Mesendoderm (in vitro differentiated cells): Measurements from ENCODE around the gene PCNP.
"Not testable (repeated sequence)": the region's sequence is repeated elsewhere in the genome, so short reads cannot be mapped to it uniquely, and the experiment has no call there.

Experiments
- DNase-seq: peaks from one replicate; pipeline ENCODE4 v3.0.0; 2013
- H2AK5ac ChIP-seq: 2 replicates; pipeline ENCODE4 v1.6.1; 2013; ENCODE audit warnings: low read length, inconsistent platforms
- H2BK120ac ChIP-seq: 2 replicates; pipeline ENCODE4 v1.6.1; 2013; ENCODE audit warnings: low read depth, mild to moderate bottlenecking, low read length, moderate library complexity, mixed read lengths
- H2BK15ac ChIP-seq: replicated peaks from 2 replicates; pipeline ENCODE4 v1.6.1; 2013; ENCODE audit warnings: low read depth, mild to moderate bottlenecking, moderate library complexity
- H2BK5ac ChIP-seq: 2 replicates; pipeline ENCODE4 v1.6.1; 2013; ENCODE audit warnings: low read length, inconsistent platforms
- H3K18ac ChIP-seq: 2 replicates; pipeline ENCODE4 v1.6.1; 2013; ENCODE audit warnings: mild to moderate bottlenecking, low read length, mixed read lengths
- H3K23ac ChIP-seq: one replicate; pipeline ENCODE4 v1.6.1; 2013; ENCODE audit warnings: low read length
- H3K27ac ChIP-seq: 2 replicates; pipeline ENCODE4 v1.5.1; 2013; ENCODE audit warnings: low read depth, mild to moderate bottlenecking, inconsistent platforms, low read length, moderate library complexity
- H3K27me3 ChIP-seq: 2 replicates; pipeline ENCODE4 v1.6.1; 2013; ENCODE audit warnings: low read length, control low read depth, mild to moderate bottlenecking, inconsistent platforms; ENCODE audit not compliant: insufficient read depth, poor library complexity
- H3K36me3 ChIP-seq: 2 replicates; pipeline ENCODE4 v1.6.1; 2013; ENCODE audit warnings: low read length, inconsistent platforms; ENCODE audit not compliant: control insufficient read depth, insufficient read depth
- H3K4ac ChIP-seq: one replicate; pipeline ENCODE4 v1.6.1; 2013; ENCODE audit warnings: low read depth, mild to moderate bottlenecking, low read length, moderate library complexity
- H3K4me1 ChIP-seq: 2 replicates; pipeline ENCODE4 v1.6.1; 2013; ENCODE audit warnings: low read depth, low read length, inconsistent platforms; ENCODE audit not compliant: control insufficient read depth
- H3K4me2 ChIP-seq: 2 replicates; pipeline ENCODE4 v1.6.1; 2013; ENCODE audit warnings: low read length
- H3K4me3 ChIP-seq: 2 replicates; pipeline ENCODE4 v1.5.1; 2013; ENCODE audit warnings: mild to moderate bottlenecking, low read length
- H3K56ac ChIP-seq: one replicate; pipeline ENCODE4 v1.6.1; 2013; ENCODE audit warnings: low read length
- H3K79me1 ChIP-seq: 2 replicates; pipeline ENCODE4 v1.6.1; 2013; ENCODE audit warnings: low read length, inconsistent platforms
- H3K79me2 ChIP-seq: 2 replicates; pipeline ENCODE4 v1.6.1; 2013; ENCODE audit warnings: mild to moderate bottlenecking, low read length; ENCODE audit not compliant: control insufficient read depth, insufficient read depth
- H3K9ac ChIP-seq: 2 replicates; pipeline ENCODE4 v1.6.1; 2013; ENCODE audit warnings: low read length, inconsistent platforms
- H4K5ac ChIP-seq: one replicate; pipeline ENCODE4 v1.6.1; 2013; ENCODE audit warnings: low read length
- H4K8ac ChIP-seq: one replicate; pipeline ENCODE4 v1.6.1; 2013; ENCODE audit warnings: low read depth, mild to moderate bottlenecking, control low read depth, low read length, moderate library complexity
- WGBS: extraction: QIAGEN DNeasy Blood & Tissue Kit; methylation state at CpG from one replicate; pipeline ENCODE4 v1.1.7; 2013; ENCODE audit warnings: low lambda C conversion rate, missing lambda C conversion rate; ENCODE audit not compliant: insufficient coverage; ENCODE audit errors: extremely low coverage; 5-methylcytosine and 5-hydroxymethylcytosine counted together

PCNP gene

DNA sequence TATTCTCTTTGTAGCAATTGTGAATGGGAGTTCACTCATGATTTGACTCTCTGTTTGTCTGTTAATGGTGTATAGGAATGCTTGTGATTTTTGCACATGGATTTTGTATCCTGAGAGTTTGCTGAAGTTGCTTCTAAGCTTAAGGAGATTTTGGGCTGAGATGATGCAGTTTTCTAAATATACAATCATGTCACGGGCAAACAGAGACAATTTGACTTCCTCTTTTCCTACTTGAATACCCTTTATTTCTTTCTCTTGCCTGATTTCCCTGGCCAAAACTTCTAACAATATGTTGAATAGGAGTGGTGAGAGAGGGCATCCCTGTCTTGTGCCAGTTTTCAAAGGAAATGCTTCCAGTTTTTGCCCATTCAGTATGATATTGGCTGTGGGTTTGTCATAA lies 37.0 kb upstream of the PCNP start:
- not testable (repeated sequence) for H3K4me3 ChIP-seq, H2AK5ac ChIP-seq, H2BK120ac ChIP-seq, H4K5ac ChIP-seq, H3K18ac ChIP-seq, H3K56ac ChIP-seq, H2BK15ac ChIP-seq, H3K79me1 ChIP-seq, H4K8ac ChIP-seq, H3K23ac ChIP-seq, H3K4me1 ChIP-seq, DNase-seq, H3K9ac ChIP-seq, H3K27me3 ChIP-seq, H3K4me2 ChIP-seq, H2BK5ac ChIP-seq, H3K79me2 ChIP-seq, H3K4ac ChIP-seq, H3K36me3 ChIP-seq, H3K27ac ChIP-seq
- WGBS: no CpG with 5 or more reads among the region's 1 CpG

GRCh38 chr3:101542957-101543356 lies 31.0 kb upstream of the PCNP start:
- H2BK120ac ChIP-seq: no peak overlapping the region
- no peak overlapping the region for H3K4me3 ChIP-seq
- no peak overlapping the region for H3K27ac ChIP-seq
- no peak overlapping the region for H3K23ac ChIP-seq
- H2BK15ac ChIP-seq: no peak overlapping the region
- no peaks in the 10 kb centered on the region for H3K79me1 ChIP-seq
- no peak overlapping the region for H3K56ac ChIP-seq
- H4K8ac ChIP-seq: no peak overlapping the region
- no peaks in the 10 kb centered on the region for H3K27me3 ChIP-seq
- no peak overlapping the region for H3K4me2 ChIP-seq
- no peak overlapping the region for H3K9ac ChIP-seq
- H3K79me2 ChIP-seq: no peaks in the 10 kb centered on the region
- no peak overlapping the region for H3K18ac ChIP-seq
- H2AK5ac ChIP-seq: no peak overlapping the region
- H3K36me3 ChIP-seq: no peaks in the 10 kb centered on the region
- H3K4me1 ChIP-seq: no peaks in the 10 kb centered on the region
- H3K4ac ChIP-seq: no peak overlapping the region
- no peak overlapping the region for H2BK5ac ChIP-seq
- DNase-seq: no peak
- no peak overlapping the region for H4K5ac ChIP-seq

DNA sequence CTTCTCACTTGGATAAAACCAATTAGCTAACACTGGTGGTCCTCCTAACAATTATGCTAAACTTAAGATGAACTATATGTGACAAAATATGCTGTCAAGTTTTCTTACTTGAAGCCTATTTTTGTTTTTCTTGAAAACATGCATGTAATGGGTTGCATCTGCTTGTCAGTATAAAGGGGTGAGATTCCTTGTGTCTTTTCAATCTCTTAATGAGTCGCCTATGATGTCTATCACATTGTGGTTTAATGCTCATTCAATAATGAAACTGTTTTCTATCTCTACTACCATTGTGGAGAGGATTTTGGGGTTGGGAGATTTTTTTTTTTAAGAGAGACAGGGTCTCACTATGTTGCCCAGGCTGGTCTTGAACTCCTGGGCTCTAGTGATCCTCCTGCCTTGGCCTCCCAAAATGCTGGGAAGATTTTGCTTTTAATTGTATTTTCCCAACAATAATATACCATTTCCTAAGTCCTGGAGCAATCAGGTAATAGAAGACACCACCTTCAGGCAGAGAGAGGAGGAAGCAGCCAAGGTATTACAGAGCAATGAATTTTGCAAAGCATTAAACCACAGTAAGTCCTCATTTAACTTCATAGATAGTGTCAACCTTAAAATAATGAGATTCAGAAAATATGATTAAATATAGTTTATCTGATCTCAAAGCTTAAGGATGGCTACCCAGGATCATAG lies 29.7 kb upstream of the PCNP start:
- Histone ChIP-seq H3K79me2 (no peaks in the 10 kb centered on the region), H2BK5ac (no peak overlapping the region), H3K4me3 (no peak overlapping the region), H3K4ac (no peak overlapping the region), H3K4me2 (no peak overlapping the region), H3K18ac (no peak overlapping the region), H2BK15ac (no peak overlapping the region), H3K27me3 (no peaks in the 10 kb centered on the region), H3K23ac (no peak overlapping the region), H3K79me1 (no peaks in the 10 kb centered on the region), H3K27ac (no peak overlapping the region), H2AK5ac (no peak overlapping the region), H3K9ac (no peak overlapping the region), H3K56ac (no peak overlapping the region), H3K36me3 (no peaks in the 10 kb centered on the region), H4K8ac (no peak overlapping the region), H4K5ac (no peak overlapping the region), H2BK120ac (no peak overlapping the region), H3K4me1 (no peaks in the 10 kb centered on the region)
- no CpG with 5 or more reads among the region's 1 CpG for WGBS
- DNase-seq: no peak

DNA sequence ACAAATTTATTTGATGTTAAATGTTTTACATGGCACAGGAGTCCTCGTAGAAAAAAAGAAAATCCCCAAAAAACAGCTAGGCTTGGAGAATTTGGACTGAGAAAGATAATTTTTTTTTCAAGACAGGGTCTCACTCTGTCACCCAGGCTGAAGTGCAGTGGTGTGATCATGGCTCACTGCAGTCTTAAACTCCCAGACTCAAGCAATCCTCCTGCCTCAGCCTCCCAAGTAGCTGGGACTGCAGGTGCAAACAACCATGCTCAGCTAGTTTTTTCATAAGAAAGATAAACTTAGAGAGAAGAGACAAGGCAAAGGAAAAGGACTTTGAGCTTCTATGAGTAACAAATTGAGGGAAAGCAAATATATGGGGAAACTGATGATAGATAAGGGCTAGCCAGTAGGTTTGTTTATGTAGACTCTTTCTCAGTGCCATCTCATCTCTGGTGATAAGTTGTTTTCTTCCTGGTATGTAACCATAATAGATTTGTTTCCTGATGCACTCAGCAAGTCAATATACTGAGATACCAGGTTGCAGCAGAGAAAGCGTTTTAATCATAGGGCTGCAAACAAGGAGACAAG lies 25.4 kb upstream of the PCNP start:
- Histone ChIP-seq H2BK5ac (no peak overlapping the region), H3K27me3 (no peaks in the 10 kb centered on the region), H3K9ac (no peak overlapping the region), H2BK15ac (no peak overlapping the region), H3K4me3 (no peak overlapping the region), H3K4me2 (no peak overlapping the region), H2BK120ac (no peak overlapping the region), H3K36me3 (no peaks in the 10 kb centered on the region), H3K18ac (no peak overlapping the region), H3K79me1 (no peaks in the 10 kb centered on the region), H4K8ac (no peak overlapping the region), H3K4ac (no peak overlapping the region), H3K4me1 (no peaks in the 10 kb centered on the region), H4K5ac (no peak overlapping the region), H3K27ac (no peak overlapping the region), H3K23ac (no peak overlapping the region), H3K56ac (no peak overlapping the region), H2AK5ac (no peak overlapping the region), H3K79me2 (no peaks in the 10 kb centered on the region)
- WGBS: no CpG with 5 or more reads among the region's 2 CpGs
- no peak for DNase-seq

GRCh38 chr3:101549473-101549872 lies 24.5 kb upstream of the PCNP start:
- no peak overlapping the region for H2BK5ac ChIP-seq
- H3K27me3 ChIP-seq: no peaks in the 10 kb centered on the region
- H2BK15ac ChIP-seq: no peak overlapping the region
- H2AK5ac ChIP-seq: no peak overlapping the region
- no peak overlapping the region for H4K8ac ChIP-seq
- H3K4me1 ChIP-seq: no peaks in the 10 kb centered on the region
- no peak overlapping the region for H3K56ac ChIP-seq
- no peak overlapping the region for H3K18ac ChIP-seq
- no peak overlapping the region for H3K27ac ChIP-seq
- no CpG with 5 or more reads among the region's 1 CpG for WGBS
- H3K36me3 ChIP-seq: no peaks in the 10 kb centered on the region
- H3K4me2 ChIP-seq: no peak overlapping the region
- H2BK120ac ChIP-seq: no peak overlapping the region
- no peak overlapping the region for H3K4me3 ChIP-seq
- DNase-seq: no peak
- no peaks in the 10 kb centered on the region for H3K79me2 ChIP-seq
- no peak overlapping the region for H3K4ac ChIP-seq
- no peaks in the 10 kb centered on the region for H3K79me1 ChIP-seq
- no peak overlapping the region for H4K5ac ChIP-seq
- H3K9ac ChIP-seq: no peak overlapping the region
- no peak overlapping the region for H3K23ac ChIP-seq
